ENCODE measurements around the gene BCL7A. TPM values are rescaled to one million over a fixed set of nuclear protein-coding genes. Genes with fewer than 3 reads are reported as not detected.

BCL7A gene
- total RNA-seq, 6 experiments from 2014 or later: 3.5 to 6.4 (median 4.6) TPM

DNA sequence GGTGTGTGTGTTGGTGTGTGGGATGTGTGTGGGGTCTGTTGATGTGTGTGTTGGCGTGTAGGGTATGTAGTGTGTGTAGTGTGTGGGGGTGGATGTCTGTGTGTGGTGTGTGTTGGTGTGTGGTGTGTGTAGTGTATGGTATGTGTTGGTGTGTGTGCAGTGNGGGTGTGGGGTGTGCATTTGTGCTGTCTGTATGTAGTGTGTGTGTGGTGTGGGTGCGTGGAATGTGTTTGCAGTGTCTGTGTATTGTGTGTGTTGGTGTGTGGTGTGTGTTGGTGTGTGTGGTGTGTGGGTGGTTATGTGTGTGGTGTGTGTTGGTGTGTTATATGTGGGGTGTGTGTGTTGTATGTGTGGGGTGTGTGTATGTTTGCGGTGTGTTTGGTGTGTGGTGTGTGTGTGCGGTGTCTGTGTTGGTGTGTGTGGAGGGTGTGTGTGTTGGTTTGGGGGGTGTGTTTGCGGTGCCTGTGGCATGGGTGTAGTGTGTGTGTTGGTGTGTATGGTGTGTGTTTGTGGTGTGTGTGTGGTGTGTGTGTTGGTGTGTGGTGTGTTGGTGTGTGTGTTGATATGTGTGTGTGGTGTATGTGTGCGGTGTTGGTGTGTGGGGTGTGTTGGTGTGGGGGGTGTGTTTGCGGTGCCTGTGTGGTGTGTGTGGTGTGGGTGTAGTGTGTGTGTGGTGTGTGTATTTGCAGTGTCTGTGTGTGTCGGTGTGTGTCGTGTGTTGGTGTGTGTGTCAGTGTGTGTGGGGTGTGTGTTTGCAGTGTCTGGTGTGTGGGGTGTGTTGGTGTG, 71.6 kb downstream of the BCL7A start:
- Histone ChIP-seq H3K9me3 (no peaks in the 10 kb centered on the region), H3K27me3 (no peaks in the 10 kb centered on the region), H3K27ac (no peak overlapping the region), H3K4me3 (no peak overlapping the region), H3K36me3 (peaks cover 0 to 3% (median 0%) of the 10 kb centered on the region in 4 donors), H3K4me1 (peaks cover 0 to 30% (median 14%) of the 10 kb centered on the region in 4 donors)
- TF ChIP-seq CTCF (IDR thresholded peaks at IDR 0.05) (no peak), POLR2A (IDR thresholded peaks at IDR 0.05) (no peak)
- WGBS (ENCODE audit: insufficient coverage, low coverage, low lambda C conversion rate, missing lambda C conversion rate): 94% methylated on average over 9 of the region's 9 CpGs
- DNase-seq (no peak), ATAC-seq (no peak)
- intact Hi-C loops (cut with DNase I): no loop called here

DNA sequence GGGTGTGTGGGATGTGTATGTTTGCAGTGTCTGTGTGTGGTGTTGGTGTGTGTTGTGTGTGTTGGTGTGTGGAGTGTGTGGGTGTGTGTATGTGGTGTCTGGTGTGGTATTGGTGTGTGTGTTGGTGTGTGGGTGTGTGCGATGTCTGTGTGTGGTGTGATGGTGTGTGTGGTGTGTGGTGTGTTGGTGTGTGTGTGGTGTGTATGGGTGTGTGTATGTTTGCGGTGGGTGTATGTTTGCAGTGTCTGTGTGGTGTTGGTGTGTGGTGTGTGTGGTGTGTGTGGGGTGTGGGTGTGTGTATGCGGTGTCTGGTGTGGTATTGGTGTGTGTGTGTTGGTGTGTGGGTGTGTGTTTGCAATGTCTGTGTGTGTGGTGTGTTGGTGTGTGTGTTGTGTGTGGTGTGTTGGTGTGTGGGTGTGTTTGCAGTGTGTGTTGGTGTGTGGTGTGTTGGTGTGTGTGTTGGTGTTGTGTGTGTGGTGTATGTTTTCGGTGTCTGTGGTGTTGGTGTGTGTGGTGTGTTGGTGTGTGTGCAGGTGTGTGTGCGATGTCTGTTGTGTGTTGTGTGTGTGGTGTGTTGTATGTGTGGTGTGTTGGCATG, 72.6 kb downstream of the BCL7A start:
- intact Hi-C loops (cut with DNase I): no loop called here
- TF ChIP-seq POLR2A (IDR thresholded peaks at IDR 0.05) (no peak), CTCF (IDR thresholded peaks at IDR 0.05) (no peak)
- H3K9me3 ChIP-seq: no peaks in the 10 kb centered on the region
- no peaks in the 10 kb centered on the region for H3K27me3 ChIP-seq
- H3K4me3 ChIP-seq: no peak overlapping the region
- WGBS (ENCODE audit: insufficient coverage, low coverage, low lambda C conversion rate, missing lambda C conversion rate): 94% methylated on average over 4 of the region's 5 CpGs
- no peak overlapping the region for H3K27ac ChIP-seq
- ATAC-seq: no peak
- peaks cover 0 to 38% (median 19%) of the 10 kb centered on the region in 4 donors for H3K4me1 ChIP-seq
- DNase-seq: no peak
- H3K36me3 ChIP-seq: no peaks in the 10 kb centered on the region

- DNase-seq: no peak
- WGBS (ENCODE audit: insufficient coverage, low coverage, low lambda C conversion rate, missing lambda C conversion rate): 66% methylated on average over 8 of the region's 10 CpGs
- no peaks in the 10 kb centered on the region for H3K27me3 ChIP-seq
Observed at GRCh38 chr12:122094735-122095631, 73.3 kb downstream of the BCL7A start.

More at GRCh38 chr12:122094735-122095631, 73.3 kb downstream of the BCL7A start:
- no peak for TF ChIP-seq POLR2A (IDR thresholded peaks at IDR 0.05)
- no peak for TF ChIP-seq CTCF (IDR thresholded peaks at IDR 0.05)
- Histone ChIP-seq H3K27ac (no peak overlapping the region), H3K4me3 (no peak overlapping the region), H3K36me3 (no peaks in the 10 kb centered on the region), H3K4me1 (peaks cover 0 to 38% (median 20%) of the 10 kb centered on the region in 4 donors), H3K9me3 (no peaks in the 10 kb centered on the region)
- intact Hi-C loops (cut with DNase I): no loop called here
- no peak for ATAC-seq

Measured in right lobe of liver (tissue), 6 donors.